ENCODE results near the gene CD14. TPM values are rescaled to one million over a fixed set of nuclear protein-coding genes. Genes with fewer than 3 reads are reported as not detected.
"Not testable (repeated sequence)": the region's sequence is repeated elsewhere in the genome, so short reads cannot be mapped to it uniquely, and the experiment has no call there.

Gene CD14
- total and polyA plus RNA-seq, 3 donors from 2014 or later = 23.7 to 41.1 (median 40.5) TPM

DNA sequence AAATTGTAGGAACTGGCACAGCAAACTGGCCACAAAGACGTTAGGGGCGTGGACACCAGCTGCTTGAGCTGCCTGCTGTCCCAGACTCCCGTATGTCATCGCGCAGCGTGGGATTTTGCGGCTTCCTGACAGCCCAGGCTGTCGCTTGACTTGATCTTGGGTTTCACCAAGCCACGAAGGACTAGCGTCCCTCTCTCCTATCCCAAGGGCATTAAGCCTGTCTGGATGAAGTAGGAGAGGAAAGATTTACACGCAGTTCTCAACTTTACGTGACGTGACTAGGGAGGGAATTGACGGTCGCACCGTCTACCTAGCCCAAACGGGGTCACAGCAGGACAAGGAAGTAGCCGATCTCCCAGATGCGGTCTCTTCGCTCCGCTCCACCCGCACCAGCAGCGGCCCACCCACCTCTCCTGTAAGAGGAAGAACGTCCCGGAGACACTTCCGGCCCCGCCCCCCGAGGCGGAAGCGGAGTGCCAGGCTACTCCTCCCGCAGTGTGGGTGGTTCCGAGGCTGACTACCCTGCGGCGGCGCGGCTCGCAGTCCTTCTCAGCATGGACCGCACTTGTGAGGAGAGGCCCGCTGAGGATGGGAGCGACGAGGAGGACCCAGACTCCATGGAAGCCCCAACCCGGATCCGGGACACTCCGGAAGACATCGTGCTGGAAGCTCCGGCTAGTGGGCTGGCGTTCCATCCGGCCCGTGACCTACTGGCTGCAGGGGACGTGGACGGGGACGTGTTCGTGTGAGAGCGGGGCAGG, 31.6 kb upstream of the CD14 start, which contains the start of gene WDR55:
WDR55 (plus strand) TSS at position 546 of the 761 bp plus-strand sequence; CDS start at position 555, 9 bp downstream.
- peaks cover 11% of the 10 kb centered on the region for H3K4me1 ChIP-seq
- intact Hi-C loops (cut with DNase I; ENCODE audit: low total_unique reads) = no loop called here
- peak; percentile 98 for DNase-seq
- H3K27me3 ChIP-seq = no peaks in the 10 kb centered on the region
- H3K27ac ChIP-seq = peak within 1 kb of the TSS; percentile 79
- TF ChIP-seq, protein P1, sequence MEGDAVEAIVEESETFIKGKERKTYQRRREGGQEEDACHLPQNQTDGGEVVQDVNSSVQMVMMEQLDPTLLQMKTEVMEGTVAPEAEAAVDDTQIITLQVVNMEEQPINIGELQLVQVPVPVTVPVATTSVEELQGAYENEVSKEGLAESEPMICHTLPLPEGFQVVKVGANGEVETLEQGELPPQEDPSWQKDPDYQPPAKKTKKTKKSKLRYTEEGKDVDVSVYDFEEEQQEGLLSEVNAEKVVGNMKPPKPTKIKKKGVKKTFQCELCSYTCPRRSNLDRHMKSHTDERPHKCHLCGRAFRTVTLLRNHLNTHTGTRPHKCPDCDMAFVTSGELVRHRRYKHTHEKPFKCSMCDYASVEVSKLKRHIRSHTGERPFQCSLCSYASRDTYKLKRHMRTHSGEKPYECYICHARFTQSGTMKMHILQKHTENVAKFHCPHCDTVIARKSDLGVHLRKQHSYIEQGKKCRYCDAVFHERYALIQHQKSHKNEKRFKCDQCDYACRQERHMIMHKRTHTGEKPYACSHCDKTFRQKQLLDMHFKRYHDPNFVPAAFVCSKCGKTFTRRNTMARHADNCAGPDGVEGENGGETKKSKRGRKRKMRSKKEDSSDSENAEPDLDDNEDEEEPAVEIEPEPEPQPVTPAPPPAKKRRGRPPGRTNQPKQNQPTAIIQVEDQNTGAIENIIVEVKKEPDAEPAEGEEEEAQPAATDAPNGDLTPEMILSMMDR (IDR thresholded peaks at IDR 0.05) = no peak
- peak; percentile 29 for TF ChIP-seq POLR2A (IDR thresholded peaks at IDR 0.05)
- H3K9me3 ChIP-seq = no peaks in the 10 kb centered on the region
- H3K36me3 ChIP-seq (ENCODE audit: low read depth, missing control alignments) = peaks cover 3% of the 10 kb centered on the region
- peak within 1 kb of the TSS; percentile 67 to 83 for H3K4me3 ChIP-seq
- WGBS, 2 donors = 0 to 1% methylated on average over 22 to 54 of the region's 54 CpGs

DNA sequence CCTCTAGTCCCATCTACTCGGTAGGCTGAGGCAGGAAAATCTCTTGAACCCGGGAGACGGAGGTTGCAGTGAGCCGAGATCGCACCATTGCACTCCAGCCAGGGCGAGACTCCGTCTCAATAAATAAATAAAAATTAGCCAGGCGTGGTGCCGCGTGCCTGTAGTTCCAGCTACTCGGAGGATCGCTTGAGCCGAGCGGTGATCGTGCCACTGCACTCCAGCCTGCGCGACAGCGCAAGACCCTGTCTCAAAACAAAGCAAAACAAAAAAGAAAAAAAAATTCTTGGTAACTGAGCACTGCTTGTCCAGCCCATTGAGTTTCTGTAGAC, 31.0 kb upstream of the CD14 start:
- no peak for DNase-seq
- Histone ChIP-seq H3K36me3 (ENCODE audit: low read depth, missing control alignments) (peaks cover 3% of the 10 kb centered on the region), H3K27me3 (no peaks in the 10 kb centered on the region), H3K27ac (peak overlapping the region; percentile 79), H3K4me3 (peak overlapping the region; percentile 67 to 83), H3K4me1 (peaks cover 11% of the 10 kb centered on the region), H3K9me3 (no peaks in the 10 kb centered on the region)
- TF ChIP-seq, protein P1 (IDR thresholded peaks at IDR 0.05) = no peak
- TF ChIP-seq POLR2A (IDR thresholded peaks at IDR 0.05) = no peak
- intact Hi-C loops (cut with DNase I; ENCODE audit: low total_unique reads) = no loop called here
- 6 to 9% methylated on average over 18 of the region's 18 CpGs for WGBS, 2 donors

DNA sequence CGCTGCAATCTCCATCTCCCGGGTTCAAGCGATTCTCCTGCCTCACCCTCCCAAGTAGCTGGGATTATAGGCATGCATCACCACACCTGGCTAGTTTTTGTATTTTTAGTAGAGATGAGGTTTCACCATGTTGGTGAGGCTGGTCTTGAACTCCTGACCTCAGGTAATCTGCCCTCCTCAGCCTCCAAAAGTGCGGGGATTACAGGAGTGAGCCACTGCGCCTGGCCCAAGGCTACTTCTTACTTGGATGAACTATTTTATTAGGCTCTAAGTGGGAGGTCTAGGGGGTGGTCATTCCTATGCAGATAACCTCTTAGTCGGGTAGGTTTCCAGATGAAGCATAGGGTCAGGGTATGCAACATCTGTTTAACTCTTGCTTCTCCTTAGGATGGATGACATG, 27.4 kb upstream of the CD14 start:
- H3K27ac ChIP-seq; DNase-seq; H3K36me3 ChIP-seq (ENCODE audit: low read depth, missing control alignments); H3K9me3 ChIP-seq; H3K4me3 ChIP-seq; H3K4me1 ChIP-seq; H3K27me3 ChIP-seq; intact Hi-C loops (cut with DNase I; ENCODE audit: low total_unique reads): not testable (repeated sequence)
- 84 to 85% methylated on average over 6 of the region's 6 CpGs for WGBS, 2 donors

DNA sequence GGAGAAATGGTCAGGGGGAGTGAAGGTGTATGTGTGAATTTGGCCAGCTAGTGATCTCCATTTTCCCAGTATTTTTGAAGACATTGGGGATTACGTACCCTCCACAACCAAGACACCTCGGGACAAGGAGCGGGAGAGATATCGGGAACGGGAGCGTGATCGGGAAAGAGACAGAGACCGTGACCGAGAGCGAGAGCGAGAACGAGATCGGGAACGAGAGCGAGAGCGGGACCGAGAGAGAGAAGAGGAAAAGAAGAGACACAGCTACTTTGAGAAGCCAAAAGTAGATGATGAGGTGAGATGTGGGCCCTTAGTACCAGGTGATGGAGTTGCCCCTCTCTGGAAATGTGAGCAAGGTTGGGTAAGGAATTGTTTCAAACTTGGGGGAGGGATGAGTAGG, 25.9 kb upstream of the CD14 start:
- H3K36me3 ChIP-seq (ENCODE audit: low read depth, missing control alignments) = peaks cover 3% of the 10 kb centered on the region

DNA sequence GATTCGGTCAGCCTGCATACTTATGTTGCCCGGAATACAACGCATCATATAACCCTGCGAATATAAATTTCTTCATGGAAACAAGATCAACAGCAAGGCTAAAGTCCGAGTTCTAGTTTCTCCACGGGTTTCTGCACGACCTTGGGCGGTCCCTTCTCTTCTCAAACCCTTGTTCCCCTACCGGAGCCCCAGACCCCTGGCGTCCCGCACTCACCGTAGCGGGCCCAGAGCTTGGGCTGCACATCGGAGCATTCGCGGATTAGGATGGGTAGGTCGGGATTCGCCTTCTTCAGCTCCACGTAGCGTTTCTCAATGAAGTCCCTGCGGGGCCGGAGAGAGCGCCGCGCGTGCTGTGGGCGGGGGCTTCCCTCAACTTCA, 14.1 kb upstream of the CD14 start:
- Histone ChIP-seq H3K36me3 (ENCODE audit: low read depth, missing control alignments) (no peaks in the 10 kb centered on the region), H3K9me3 (no peaks in the 10 kb centered on the region)
- intact Hi-C loops (cut with DNase I; ENCODE audit: low total_unique reads) = loop anchor here (10.0 kb wide), 1 partner anchor 58 kb away; the partner anchor contains the start of gene ZMAT2

More for the DNA sequence above, 25.9 kb upstream of the CD14 start:
- TF ChIP-seq, protein P1 (IDR thresholded peaks at IDR 0.05) = no peak
- TF ChIP-seq POLR2A (IDR thresholded peaks at IDR 0.05) = no peak
- Histone ChIP-seq H3K27ac (no peak overlapping the region), H3K4me1 (no peaks in the 10 kb centered on the region), H3K9me3 (no peaks in the 10 kb centered on the region), H3K27me3 (no peaks in the 10 kb centered on the region), H3K4me3 (no peak overlapping the region)
- WGBS, 2 donors = 95 to 97% methylated on average over 17 of the region's 17 CpGs
- intact Hi-C loops (cut with DNase I; ENCODE audit: low total_unique reads) = no loop called here
- DNase-seq = no peak

More for the DNA sequence above, 14.1 kb upstream of the CD14 start:
- peak overlapping the region; percentile 53 to 79 for H3K27ac ChIP-seq
- WGBS, 2 donors = 0 to 1% methylated on average over 16 to 27 of the region's 27 CpGs
- DNase-seq = no peak
- peaks cover 13% of the 10 kb centered on the region for H3K4me1 ChIP-seq
- H3K4me3 ChIP-seq = peak overlapping the region; percentile 88 to 96
- no peaks in the 10 kb centered on the region for H3K27me3 ChIP-seq
- TF ChIP-seq POLR2A (IDR thresholded peaks at IDR 0.05) = no peak
- TF ChIP-seq, protein P1 (IDR thresholded peaks at IDR 0.05) = no peak
